Neural progenitor cell (in vitro differentiated cells): ENCODE measurements around the gene RASSF5.

Experiments
- CTCF ChIP-seq: fragments of 200-600 bp; sonication (generic); IDR thresholded peaks from 2 replicates; pipeline ENCODE4 v1.5.1; 2017; ENCODE audit warnings: antibody characterized with exemption, mild to moderate bottlenecking
- EZH2 ChIP-seq: fragments of 200-600 bp; sonication (generic); IDR thresholded peaks from 2 replicates; pipeline ENCODE4 v1.6.1; 2017; ENCODE audit warnings: antibody characterized with exemption, mild to moderate bottlenecking, moderate library complexity

GRCh38 chr1:206558794-206559671, 51.7 kb downstream of the RASSF5 start:
- TF ChIP-seq CTCF (no peak), EZH2 (no peak)
